Omental fat pad (tissue), 4 donors: ENCODE results near the gene ABCB11. TPM values are rescaled to one million over a fixed set of nuclear protein-coding genes. Genes with fewer than 3 reads are reported as not detected.
A peak's percentile ranks its signal among the peaks of the same experiment; 100 is the strongest.

Experiments used
- ATAC-seq: fragments of 150-250 bp; one replicate; pipeline ENCODE4 v1.9.1; 2016; ENCODE audit warnings: mild to moderate bottlenecking, moderate library complexity; ENCODE audit not compliant: low FRiP score
- DNase-seq: peaks from one replicate; pipeline ENCODE4 v3.0.0-alpha.2; 2019; ENCODE audit warnings: low spot score
- total RNA-seq, 4 donors: library from RNA; depleted of rRNA; stranded (reverse); fragments of >200 nt; gene quantifications; one replicate each; pipeline ENCODE4 v1.1.0, GENCODE V29; 2016
- TF ChIP-seq, protein P1 (sequence below), 3 donors: fragments of 450-650 bp; IDR thresholded peaks; one replicate each; pipeline ENCODE4 v1.5.1; 2016 to 2017; ENCODE audit warnings: antibody characterized with exemption in 3 of 3, mild to moderate bottlenecking in 3 of 3, moderate library complexity in 2 of 3

ABCB11 gene
- total RNA-seq: 1 to 10 TPM in 1 of 4 donors, under 1 TPM in 3; 0.24 to 1.2 (median 0.66) TPM

DNA sequence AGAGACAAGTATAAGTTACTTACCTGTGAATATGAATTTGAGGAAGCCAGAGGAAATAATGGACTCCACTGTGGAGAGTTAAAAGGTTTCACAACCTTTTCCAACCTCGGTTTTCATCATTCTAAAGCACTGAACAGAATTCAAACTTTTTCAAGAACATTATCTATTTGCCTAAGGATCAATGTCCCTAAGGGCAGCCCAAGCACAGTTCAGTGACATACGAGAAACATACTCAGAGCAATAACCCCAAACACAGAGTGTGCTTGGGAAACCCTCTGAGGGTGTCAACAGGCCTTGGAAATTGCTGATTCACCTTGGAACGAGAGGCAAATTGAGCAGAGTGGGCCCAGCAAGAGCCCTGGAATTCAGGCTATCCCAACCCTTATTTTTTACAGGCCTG is at the start of gene ABCB11:
Gene ABCB11, minus strand, starts transcription at position 123 of the 400 bp plus-strand sequence. CDS start 13,199 bp downstream, outside the sequence.
- DNase-seq (no peak), ATAC-seq (no peak)
- TF ChIP-seq, protein P1, sequence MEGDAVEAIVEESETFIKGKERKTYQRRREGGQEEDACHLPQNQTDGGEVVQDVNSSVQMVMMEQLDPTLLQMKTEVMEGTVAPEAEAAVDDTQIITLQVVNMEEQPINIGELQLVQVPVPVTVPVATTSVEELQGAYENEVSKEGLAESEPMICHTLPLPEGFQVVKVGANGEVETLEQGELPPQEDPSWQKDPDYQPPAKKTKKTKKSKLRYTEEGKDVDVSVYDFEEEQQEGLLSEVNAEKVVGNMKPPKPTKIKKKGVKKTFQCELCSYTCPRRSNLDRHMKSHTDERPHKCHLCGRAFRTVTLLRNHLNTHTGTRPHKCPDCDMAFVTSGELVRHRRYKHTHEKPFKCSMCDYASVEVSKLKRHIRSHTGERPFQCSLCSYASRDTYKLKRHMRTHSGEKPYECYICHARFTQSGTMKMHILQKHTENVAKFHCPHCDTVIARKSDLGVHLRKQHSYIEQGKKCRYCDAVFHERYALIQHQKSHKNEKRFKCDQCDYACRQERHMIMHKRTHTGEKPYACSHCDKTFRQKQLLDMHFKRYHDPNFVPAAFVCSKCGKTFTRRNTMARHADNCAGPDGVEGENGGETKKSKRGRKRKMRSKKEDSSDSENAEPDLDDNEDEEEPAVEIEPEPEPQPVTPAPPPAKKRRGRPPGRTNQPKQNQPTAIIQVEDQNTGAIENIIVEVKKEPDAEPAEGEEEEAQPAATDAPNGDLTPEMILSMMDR (IDR thresholded peaks at IDR 0.05): no peak

GRCh38 chr2:169080250-169081069 is 49.3 kb upstream of the ABCB11 start:
- TF ChIP-seq, protein P1 (IDR thresholded peaks at IDR 0.05): no peak
- DNase-seq: no peak
- peak; percentile 14 for ATAC-seq

GRCh38 chr2:169077674-169078240 is 46.6 kb upstream of the ABCB11 start:
- DNase-seq (no peak), ATAC-seq (no peak)
- TF ChIP-seq, protein P1 (IDR thresholded peaks at IDR 0.05): no peak

DNA sequence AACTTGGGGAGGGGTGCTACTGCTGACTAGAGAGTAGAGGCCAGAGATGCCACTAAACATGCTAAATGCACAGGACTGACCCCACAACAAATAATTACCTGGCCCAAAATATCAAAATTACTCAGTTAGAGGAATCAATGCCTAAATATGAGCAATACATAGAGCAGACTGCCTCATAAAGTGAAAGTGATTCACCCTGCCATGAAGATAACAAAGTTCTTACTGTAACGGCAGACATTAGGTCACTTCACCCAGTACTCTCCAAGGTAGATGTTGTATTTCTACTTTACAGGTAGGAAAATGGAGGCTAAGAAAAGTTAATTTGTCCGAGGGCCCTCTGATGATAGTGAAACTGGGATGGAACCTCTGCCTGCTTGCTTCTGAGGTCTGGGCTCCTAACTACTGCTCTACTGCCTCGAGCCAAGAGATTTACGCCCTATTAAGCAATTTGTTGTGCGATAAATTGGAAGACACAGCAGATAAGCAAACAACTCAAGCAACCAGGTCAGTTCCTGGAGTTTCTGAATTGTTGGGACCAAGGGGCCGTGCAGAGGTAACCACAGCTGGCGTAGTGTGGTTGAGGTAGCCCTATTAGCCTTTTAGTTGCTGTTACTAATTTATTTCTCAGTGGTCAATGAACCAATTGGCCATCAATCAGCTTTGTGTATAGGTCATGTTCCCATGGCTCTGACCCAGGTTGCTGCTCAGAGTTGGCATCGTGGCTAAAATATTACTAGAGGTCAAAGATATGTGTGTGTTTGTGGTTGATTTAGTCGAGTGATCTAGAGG is 43.0 kb upstream of the ABCB11 start:
- TF ChIP-seq, protein P1 (IDR thresholded peaks at IDR 0.05): no peak
- no peak for ATAC-seq
- no peak for DNase-seq

- TF ChIP-seq, protein P1 (IDR thresholded peaks at IDR 0.05): no peak
- ATAC-seq: no peak
Measured at GRCh38 chr2:169073211-169073962, 42.3 kb upstream of the ABCB11 start.

DNA sequence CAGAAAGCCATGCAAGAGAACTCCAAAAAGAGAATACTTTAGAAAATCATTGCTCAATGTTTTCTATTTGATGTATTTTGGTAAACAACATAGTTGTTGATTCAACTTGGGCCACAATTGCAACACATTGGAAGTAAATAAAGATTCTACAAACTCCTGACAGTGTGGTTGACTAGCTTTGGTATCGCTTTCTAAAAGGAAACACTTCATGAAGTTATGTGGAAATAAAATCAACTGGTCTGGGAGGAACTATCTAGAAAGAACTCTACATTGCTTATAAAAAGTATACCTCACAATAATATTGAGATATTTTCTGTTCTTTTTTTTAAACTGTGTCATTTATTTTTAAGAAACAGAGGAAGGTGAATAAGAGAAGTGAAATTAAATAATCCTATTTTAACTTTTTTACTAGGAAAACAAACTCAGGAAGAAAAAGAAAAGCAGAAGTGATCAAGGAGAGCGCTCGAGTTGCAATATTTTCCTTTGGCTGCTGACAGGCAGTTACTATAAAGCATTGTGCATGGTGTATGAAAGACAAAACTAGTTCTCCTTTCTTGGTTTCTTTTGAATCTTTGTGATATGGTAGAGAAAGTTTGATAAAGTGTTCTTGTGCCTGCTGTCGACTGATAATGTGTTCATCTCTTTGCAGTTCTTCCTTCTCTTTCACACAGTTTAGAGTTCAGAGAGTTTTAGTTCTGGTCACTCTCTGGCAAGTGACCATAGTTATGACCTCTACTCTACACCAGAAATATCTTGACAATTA is 41.2 kb upstream of the ABCB11 start:
- TF ChIP-seq, protein P1 (IDR thresholded peaks at IDR 0.05): no peak
- ATAC-seq: no peak
- DNase-seq: no peak

More at GRCh38 chr2:169073211-169073962, 42.3 kb upstream of the ABCB11 start:
- DNase-seq: no peak
